IPS-15b (cell line): Measurements from ENCODE around the gene SCYL3.
"Not testable (repeated sequence)": the region's sequence is repeated elsewhere in the genome, so short reads cannot be mapped to it uniquely, and the experiment has no call there.

Experiments
- H3K27me3 ChIP-seq: one replicate; pipeline ENCODE4 v1.6.1; 2013; ENCODE audit warnings: low read length; ENCODE audit not compliant: control insufficient read depth, insufficient read depth
- H3K36me3 ChIP-seq: one replicate; pipeline ENCODE4 v1.6.1; 2013; ENCODE audit warnings: low read length; ENCODE audit not compliant: control insufficient read depth, insufficient read depth
- H3K4me1 ChIP-seq: one replicate; pipeline ENCODE4 v1.6.1; 2013; ENCODE audit warnings: mild to moderate bottlenecking, low read length; ENCODE audit not compliant: control insufficient read depth, insufficient read depth
- H3K4me3 ChIP-seq: one replicate; pipeline ENCODE4 v1.5.1; 2013; ENCODE audit warnings: low read depth, low read length
- H3K9ac ChIP-seq: one replicate; pipeline ENCODE4 v1.6.1; 2013; ENCODE audit warnings: low read depth, mild to moderate bottlenecking, low read length
- H3K9me3 ChIP-seq: one replicate; pipeline ENCODE4 v1.6.1; 2013; ENCODE audit warnings: mild to moderate bottlenecking, low read length; ENCODE audit not compliant: control insufficient read depth, insufficient read depth

The SCYL3 gene

DNA sequence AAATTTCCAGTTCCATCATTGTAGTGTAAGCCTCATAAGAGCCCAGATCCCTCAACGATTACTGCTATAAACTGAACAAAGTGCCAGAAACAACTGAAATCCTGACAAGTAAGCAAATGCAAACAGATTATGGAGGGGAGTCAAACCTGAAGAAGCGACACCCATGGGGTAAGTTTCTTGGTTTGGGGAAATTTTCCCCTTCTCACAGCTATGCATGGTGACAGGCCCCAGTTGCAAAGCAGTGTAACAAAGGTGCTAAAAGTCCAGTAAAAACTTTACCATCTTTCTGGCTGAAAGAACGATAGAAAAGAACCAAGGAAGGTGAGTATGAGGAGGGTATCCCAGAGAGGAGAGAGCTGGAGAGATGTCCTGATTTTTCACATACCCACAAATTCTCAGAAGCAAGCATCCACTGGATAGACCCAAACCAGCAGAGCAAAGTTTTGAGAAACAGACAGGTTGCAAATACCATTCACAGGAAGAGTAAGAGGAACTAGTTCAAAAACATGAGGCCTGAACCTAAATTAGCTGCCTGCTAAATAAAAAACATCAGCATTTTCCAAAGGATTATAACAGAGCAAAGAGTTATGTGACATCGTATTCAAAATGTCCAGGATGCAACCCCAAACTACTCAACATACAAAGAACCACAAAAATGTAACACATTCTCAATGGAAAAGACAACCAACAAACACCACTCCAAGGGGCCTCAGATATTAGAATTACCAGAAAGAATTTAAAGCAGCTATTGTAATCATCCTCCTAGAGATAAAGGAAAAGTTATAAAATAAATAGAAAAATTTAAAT is 14.5 kb downstream of the SCYL3 start:
- H3K4me1 ChIP-seq: no peaks in the 10 kb centered on the region
- peaks cover 3% of the 10 kb centered on the region for H3K36me3 ChIP-seq
- no peaks in the 10 kb centered on the region for H3K27me3 ChIP-seq
- no peak overlapping the region for H3K4me3 ChIP-seq
- H3K9me3 ChIP-seq: no peaks in the 10 kb centered on the region
- no peak overlapping the region for H3K9ac ChIP-seq

DNA sequence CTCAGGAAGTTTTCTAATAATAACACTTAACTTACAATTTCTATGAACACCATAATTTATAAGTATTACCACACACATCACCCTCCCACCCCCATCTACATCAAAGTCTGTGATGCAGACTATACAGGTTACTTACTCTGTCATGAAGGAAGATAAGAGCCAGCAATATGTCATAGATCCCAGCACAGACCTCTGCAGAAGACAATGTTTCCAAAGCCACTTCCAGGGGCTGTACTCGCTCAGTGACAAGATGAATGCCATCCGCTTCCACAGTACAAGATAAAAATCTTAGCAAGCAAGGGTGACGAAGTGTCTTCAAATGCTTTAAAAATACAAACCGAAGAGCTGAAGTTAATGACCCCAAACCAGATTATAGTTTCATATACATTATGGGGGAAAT is 15.2 kb downstream of the SCYL3 start:
- Histone ChIP-seq H3K4me3 (no peak overlapping the region), H3K36me3 (peaks cover 6% of the 10 kb centered on the region), H3K9ac (no peak overlapping the region), H3K4me1 (no peaks in the 10 kb centered on the region), H3K27me3 (no peaks in the 10 kb centered on the region), H3K9me3 (no peaks in the 10 kb centered on the region)

- H3K27me3 ChIP-seq: no peaks in the 10 kb centered on the region
- peaks cover 6% of the 10 kb centered on the region for H3K36me3 ChIP-seq
- H3K9ac ChIP-seq: no peak overlapping the region
- H3K4me1 ChIP-seq: no peaks in the 10 kb centered on the region
- no peak overlapping the region for H3K4me3 ChIP-seq
- no peaks in the 10 kb centered on the region for H3K9me3 ChIP-seq
These were observed 15.8 kb downstream of the SCYL3 start for GRCh38 chr1:169877800-169878491.

DNA sequence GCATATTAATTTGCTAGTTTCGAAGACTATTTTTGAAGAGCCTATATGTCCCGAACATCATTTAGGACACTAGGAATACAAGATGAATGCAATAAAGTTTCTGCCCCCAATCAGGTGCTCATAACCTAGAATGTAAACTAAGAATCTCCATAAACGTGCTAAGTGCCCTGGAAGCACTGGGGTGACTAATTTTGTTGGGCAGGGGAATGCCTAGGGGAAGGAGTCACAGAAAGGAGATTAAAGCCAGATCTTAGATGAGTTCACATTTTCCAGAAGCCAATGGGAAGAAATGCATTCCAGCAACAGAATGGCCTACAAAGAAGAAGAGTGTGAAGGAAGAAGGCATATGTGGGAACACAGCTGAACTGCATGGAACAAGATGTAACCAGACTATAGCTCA is 19.5 kb downstream of the SCYL3 start:
- H3K4me1 ChIP-seq: no peaks in the 10 kb centered on the region
- H3K27me3 ChIP-seq: no peaks in the 10 kb centered on the region
- peaks cover 20% of the 10 kb centered on the region for H3K36me3 ChIP-seq
- H3K4me3 ChIP-seq: no peak overlapping the region
- peaks cover 7% of the 10 kb centered on the region for H3K9me3 ChIP-seq
- no peak overlapping the region for H3K9ac ChIP-seq

GRCh38 chr1:169873582-169874199 is 20.0 kb downstream of the SCYL3 start:
- H3K27me3 ChIP-seq: no peaks in the 10 kb centered on the region
- H3K4me3 ChIP-seq: no peak overlapping the region
- H3K36me3 ChIP-seq: peaks cover 20% of the 10 kb centered on the region
- peaks cover 7% of the 10 kb centered on the region for H3K9me3 ChIP-seq
- H3K4me1 ChIP-seq: no peaks in the 10 kb centered on the region
- no peak overlapping the region for H3K9ac ChIP-seq

- peaks cover 7% of the 10 kb centered on the region for H3K9me3 ChIP-seq
- no peak overlapping the region for H3K4me3 ChIP-seq
- no peaks in the 10 kb centered on the region for H3K4me1 ChIP-seq
- H3K9ac ChIP-seq: no peak overlapping the region
- peaks cover 20% of the 10 kb centered on the region for H3K36me3 ChIP-seq
- H3K27me3 ChIP-seq: no peaks in the 10 kb centered on the region
These were observed 20.8 kb downstream of the SCYL3 start for GRCh38 chr1:169872906-169873305.

- peaks cover 20% of the 10 kb centered on the region for H3K36me3 ChIP-seq
- H3K9me3 ChIP-seq, H3K4me3 ChIP-seq, H3K27me3 ChIP-seq, H3K9ac ChIP-seq, H3K4me1 ChIP-seq: not testable (repeated sequence)
These were observed 21.7 kb downstream of the SCYL3 start for GRCh38 chr1:169871988-169872387.

GRCh38 chr1:169869426-169869825 is 24.3 kb downstream of the SCYL3 start:
- peaks cover 19% of the 10 kb centered on the region for H3K36me3 ChIP-seq
- H3K4me3 ChIP-seq: no peak overlapping the region
- H3K4me1 ChIP-seq: no peaks in the 10 kb centered on the region
- H3K9ac ChIP-seq: no peak overlapping the region
- no peaks in the 10 kb centered on the region for H3K27me3 ChIP-seq
- peaks cover 7% of the 10 kb centered on the region for H3K9me3 ChIP-seq

DNA sequence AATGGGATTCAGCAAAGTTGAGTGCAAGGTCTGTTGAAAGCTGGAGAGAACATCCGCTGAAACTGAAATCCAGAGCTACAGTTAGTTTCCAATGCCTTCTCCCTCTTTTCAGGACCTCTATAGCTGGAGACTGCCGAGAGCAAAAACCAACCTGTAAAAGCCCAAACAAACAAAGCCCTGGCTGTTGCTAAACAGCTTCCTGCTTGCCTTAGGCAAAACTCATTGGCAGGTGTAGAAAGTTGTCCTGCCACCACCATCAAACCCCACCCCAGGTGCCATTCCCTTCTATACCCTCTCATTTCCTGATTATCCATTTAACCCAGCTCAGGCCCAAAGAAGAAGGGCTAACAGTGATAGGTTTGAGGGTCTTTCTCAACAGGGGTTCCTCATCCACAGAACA is 24.7 kb downstream of the SCYL3 start:
- Histone ChIP-seq H3K4me3 (no peak overlapping the region), H3K36me3 (peaks cover 14% of the 10 kb centered on the region), H3K9ac (no peak overlapping the region), H3K4me1 (no peaks in the 10 kb centered on the region), H3K27me3 (no peaks in the 10 kb centered on the region), H3K9me3 (peaks cover 7% of the 10 kb centered on the region)

DNA sequence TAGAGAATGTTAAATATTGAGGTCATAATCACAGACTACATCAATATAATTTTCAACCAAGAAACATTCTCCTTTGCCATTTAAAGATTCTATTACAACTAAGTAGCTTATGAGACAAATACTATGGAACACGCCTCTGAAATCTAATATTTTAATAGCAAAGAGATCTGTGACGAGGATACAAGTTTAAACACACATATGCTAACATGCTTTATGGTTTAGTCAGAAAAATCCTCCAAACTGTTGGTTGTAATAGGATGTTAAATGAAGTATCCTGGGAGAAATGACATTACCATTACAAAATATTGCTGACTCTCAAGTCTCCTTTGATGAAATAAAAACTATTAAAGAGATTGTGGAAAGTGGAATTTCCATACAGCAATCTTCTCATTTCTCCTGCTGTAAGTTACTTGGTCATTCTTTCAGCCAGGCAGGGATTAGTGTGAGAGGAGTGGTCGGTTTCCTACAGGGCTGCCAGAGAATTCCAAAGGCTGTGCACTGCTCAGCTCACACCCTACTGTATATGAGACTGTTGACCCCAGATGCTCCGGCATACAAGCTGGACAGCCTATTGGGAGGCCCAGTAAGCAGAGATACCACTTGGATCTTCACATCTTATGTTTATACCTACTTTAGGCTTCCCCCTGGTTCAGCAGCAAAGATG is 26.6 kb downstream of the SCYL3 start:
- Histone ChIP-seq H3K36me3 (peaks cover 10% of the 10 kb centered on the region), H3K4me1 (no peaks in the 10 kb centered on the region), H3K4me3 (no peak overlapping the region), H3K9ac (no peak overlapping the region), H3K9me3 (peaks cover 2% of the 10 kb centered on the region), H3K27me3 (no peaks in the 10 kb centered on the region)

GRCh38 chr1:169866577-169866976 is 27.1 kb downstream of the SCYL3 start:
- Histone ChIP-seq H3K9me3 (no peaks in the 10 kb centered on the region), H3K4me1 (no peaks in the 10 kb centered on the region), H3K27me3 (no peaks in the 10 kb centered on the region), H3K9ac (no peak overlapping the region), H3K36me3 (peaks cover 10% of the 10 kb centered on the region), H3K4me3 (no peak overlapping the region)
